COLO829 (cell line): Measurements from ENCODE around the gene STX8.
"Not testable (repeated sequence)": the region's sequence is repeated elsewhere in the genome, so short reads cannot be mapped to it uniquely, and the experiment has no call there.

Source experiments
- DNase-seq: peaks from one replicate; pipeline ENCODE4 v3.0.0; 2012; ENCODE audit warnings: low spot score

Gene STX8

DNA sequence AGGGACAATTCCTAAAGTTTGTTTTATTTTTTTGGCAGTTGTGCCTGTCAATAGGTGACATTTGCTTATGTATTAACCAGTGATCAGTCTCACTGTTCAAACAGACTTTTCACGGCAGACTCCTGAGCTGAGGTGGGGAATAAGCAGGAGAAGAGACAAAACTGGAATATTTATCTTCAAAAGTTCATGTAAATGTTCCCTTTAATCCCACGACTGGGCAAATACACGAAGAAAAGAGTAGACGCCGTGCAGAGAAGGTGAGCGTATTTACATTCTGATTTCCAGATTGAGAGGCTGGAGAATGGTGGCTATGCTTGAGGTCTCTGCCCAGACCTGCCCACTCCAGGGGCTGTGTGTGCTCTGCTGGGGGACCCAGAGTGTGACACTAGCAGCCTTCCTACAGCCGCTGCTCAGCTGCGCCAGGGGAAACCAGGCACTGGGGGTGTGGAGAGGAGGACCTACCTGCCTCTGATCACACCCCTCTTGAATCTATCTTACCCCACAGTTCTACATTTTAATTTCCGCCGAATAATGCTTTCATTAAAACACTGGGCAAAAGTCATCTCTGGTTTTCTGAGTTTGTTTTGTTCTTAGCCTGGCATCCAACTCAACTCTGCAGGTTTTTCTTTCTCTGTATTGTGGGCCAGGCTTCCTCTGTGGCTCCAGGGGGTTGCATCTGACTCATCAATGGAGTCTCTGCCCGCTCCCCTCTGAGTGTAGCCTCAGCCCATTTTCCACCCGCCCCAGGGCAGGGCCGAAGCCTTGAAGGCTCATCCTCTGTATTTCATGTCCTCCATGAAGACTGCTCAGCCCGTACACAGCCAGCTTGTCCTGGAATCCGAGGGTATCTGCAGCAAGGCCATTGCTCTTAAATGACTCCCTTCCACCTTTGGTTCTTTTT, 317.3 kb downstream of the STX8 start:
- peak; percentile 36 for DNase-seq

DNA sequence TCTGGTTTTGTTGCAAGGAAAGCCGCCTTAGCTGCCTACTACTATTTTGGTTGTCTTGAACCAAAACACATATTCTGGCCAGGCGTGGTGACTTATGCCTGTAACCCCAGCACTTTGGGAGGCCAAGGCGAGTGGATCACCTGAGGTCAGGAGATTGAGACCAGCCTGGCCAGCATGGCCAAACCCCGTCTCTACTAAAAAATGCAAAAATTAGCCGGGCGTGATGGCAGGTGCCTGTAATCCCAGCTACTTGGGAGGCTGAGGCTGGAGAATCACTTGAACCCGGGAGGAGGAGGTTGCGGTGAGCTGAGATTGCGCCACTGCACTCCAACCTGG, 318.0 kb downstream of the STX8 start:
- not testable (repeated sequence) for DNase-seq

DNA sequence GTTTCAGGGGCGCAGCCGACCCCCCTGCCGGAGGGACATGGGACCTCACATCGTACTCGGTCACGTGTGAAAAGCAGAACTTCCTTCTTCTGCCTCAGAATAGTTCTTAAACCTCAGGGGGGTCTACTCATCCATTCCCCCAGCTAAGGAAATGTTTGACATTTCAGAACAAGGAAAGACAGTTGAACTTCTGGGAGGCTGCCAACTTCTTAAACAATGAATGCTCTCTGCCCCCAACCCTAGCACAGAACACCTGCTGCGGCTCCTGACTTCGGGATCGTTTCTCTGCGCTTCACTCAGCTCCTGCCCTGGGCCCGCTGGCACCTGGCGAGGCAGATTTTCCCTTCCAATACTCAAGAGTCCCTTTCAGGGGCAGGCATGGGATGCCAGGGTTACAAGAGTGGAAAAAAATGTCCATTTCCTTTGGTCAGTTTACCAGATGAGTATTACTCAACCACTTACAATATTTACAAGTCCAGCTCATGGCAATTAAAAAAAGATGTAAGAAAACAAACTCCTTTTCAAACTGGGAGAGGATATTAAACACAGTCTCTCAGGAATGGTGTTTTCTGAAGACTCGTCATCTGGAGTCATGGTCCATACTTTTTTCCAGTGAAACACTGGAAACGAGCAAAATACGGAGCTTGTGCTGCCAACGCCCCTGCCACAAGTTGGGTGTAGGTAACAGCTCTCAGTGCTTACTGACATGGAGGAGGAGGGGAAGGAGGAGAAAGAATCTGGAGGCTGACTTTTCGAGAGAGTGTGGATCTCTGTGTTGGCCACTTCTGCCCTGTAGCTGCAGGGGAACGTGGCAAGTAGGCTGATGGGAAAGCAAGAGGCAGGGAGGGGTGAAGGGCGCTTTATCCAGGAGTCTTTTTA, 318.6 kb downstream of the STX8 start:
- no peak for DNase-seq

- DNase-seq = no peak
Measured at GRCh38 chr17:9256361-9256750, 319.3 kb downstream of the STX8 start.

DNA sequence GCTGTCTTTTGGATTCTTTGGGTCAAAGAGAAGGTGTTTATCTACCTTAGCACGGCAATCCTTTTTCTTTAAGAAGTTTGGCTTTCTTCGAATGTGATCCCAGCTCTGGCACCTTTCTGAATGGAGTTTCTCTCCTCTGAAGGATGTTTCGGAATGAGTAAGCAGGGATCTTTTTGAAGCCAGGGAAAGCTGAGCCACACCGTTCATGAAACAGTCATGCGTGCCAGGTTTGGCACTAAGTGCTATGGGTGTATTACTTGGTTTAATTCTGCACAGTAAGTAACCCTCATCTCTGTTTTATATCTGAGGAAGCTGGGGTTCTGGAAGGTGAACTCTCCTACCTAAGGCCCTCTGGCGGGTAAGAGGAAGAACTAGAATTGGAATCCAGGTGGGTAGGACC, 319.8 kb downstream of the STX8 start:
- DNase-seq = no peak

GRCh38 chr17:9254841-9255240, 320.8 kb downstream of the STX8 start:
- no peak for DNase-seq

GRCh38 chr17:9253308-9253707, 322.3 kb downstream of the STX8 start:
- DNase-seq = no peak

DNA sequence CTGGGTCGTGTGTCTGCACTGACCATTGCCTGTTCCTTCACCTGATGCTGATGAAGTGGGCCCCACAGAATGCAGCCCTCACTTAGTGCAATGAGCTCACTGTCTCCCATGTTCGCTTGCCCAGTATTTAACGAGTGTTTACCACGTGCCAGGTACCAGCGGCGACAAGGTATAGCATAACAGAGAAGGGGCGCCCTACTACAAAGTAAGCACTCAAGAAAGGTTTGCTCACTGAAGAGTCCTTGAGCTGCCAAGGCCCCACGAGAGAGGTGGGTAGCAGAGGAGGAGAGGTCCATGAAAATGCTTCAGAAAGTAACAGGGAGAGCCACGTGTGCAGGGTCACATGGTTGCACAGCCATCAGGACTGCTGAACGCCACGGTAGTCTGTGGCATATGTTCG, 324.3 kb downstream of the STX8 start:
- no peak for DNase-seq

DNA sequence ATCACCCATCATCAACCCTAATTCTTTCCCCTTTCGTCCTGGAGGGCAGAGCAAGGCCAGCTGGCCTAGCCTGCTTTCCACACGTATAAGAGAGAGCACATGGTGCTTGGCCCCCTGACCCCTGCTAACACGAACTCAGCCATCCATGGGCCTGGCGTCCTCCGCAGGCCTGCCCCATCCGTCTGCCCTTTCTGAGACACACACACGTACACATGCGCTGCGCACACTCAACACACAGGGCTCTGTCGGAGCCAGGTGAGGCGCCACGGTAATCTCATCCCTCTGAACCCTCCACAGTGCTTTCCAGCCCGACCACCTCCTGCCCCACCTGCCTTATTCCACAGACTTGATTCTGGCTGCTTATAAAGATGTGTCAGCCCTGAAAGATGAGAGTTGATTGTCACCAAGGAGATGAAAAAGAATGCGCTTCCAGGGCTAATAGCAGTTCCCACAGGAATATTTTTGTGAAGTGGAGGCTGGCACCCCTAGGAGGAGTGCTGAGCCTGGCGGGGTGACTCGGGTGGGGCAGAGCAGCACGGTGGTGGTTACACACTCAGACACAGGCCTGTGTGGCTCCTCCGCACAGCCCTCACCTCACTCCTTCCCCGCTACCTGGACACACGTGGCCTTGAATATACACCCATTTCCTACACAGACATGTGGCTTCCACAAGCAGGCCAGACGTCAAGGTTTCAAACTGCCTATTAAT, 326.2 kb downstream of the STX8 start:
- DNase-seq = no peak

DNA sequence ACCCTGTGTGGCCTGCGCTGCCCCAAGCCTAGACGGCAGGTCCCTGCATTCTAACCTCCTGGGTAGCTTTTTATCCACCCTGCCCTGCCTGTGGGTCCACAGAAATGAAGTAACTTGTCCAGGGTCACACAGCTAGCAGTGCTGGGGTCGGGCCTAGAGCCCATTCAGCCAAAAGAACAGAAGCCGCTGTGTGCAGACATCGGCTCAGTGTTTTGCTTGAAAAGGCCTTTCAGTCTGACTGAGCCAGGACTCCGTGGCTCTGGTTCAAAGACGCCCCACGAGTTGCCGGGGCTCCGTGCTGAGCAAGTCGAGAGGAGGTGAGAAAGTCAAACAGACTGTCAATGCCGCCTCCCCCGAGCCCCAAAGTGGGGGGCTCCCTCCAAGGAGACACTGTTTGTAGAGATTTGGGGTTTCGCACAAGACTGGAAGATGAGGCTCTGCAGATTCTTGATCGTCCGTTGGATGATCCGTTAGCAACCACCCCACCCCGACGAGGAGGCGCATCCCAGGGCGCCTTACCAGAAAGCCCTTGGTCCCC, 328.1 kb downstream of the STX8 start:
- DNase-seq = no peak

DNA sequence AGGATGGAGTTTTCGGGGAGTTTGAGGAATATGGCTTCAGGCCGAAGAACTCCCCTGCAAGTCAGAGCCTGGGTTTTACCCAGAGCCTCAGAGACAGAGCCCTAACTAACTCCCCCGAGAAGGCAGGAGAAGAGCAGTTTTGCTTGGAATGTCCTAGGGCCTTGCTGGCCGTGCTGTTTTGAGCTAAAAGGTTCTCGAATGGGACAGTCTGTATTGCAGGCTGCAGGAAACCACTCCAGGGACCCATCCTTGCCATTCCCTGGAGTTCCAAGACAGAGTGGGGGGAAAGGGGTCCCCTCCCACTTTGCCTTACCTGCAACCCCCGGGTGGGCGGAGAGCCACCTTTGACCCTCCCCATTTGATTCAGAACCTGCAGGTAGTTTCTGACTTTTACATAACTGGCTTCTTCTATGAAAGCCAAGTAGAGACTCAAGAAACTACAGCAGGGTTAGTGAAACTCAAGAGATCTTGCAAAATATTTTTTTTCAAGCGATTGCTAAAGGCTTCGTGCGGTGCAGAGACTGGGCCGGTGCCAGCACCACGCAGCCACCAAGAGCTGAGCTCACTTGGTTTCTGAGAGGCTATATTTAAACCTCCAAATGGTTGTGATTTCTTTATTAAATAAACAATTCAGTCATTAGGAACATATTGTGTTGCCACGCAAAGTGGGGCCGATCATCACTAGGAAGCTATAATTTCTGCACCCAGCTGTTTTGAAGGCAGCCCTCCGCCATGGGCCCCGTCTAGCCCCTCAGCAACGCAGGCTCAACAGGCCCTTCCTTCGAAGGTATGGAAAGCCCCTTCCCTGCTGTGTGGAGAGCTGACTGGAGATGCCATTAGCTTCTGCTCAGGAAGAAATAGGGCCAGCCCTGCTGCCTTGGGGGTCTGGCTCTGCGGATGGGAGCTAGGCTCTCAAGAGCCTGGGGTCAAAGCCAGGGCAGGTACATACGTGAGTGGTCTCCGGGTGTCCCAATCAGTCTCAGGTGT, 331.3 kb downstream of the STX8 start:
- no peak for DNase-seq

- DNase-seq = no peak
Measured at GRCh38 chr17:9242983-9243382, 332.6 kb downstream of the STX8 start.

GRCh38 chr17:9242497-9242881, 333.1 kb downstream of the STX8 start:
- no peak for DNase-seq

DNA sequence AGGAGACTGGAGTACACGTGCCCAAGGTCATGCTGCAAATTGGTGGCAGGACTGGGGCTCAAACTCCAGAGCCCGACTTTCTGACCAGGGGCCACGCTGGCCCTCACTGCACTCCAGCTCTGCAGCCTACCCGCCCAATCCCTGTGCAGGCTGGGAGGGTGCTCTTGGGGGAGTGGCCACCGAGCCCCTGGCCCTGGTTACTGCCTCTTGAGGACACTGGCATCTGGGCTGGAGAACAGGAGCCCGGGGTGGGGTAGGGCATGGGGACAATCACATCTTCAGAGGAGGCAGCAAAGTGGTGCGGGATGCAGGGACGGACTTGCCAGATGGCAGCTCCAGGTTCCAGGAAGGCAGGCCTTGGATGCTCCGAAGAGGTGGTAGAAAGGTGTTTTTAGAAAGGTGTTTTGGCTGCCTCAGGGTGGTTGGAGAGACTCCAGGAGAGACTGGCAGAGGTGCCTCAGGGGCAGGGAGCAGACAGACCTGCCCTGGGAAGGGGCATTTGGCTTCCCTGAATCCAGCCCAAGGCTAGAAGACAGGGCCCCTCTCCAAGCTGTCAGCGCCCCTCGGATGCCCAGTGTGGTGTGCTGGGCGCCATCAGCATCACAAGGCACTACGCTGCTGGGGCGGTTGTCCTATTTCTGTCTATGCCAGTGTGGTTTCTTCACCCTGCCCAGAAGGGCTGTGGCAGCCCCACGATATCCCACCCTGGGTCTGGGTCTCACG, 333.7 kb downstream of the STX8 start:
- no peak for DNase-seq

- DNase-seq = no peak
Measured at GRCh38 chr17:9241371-9241712, 334.3 kb downstream of the STX8 start.

- DNase-seq = no peak
Measured at GRCh38 chr17:9240659-9241370, 334.8 kb downstream of the STX8 start.

- peak; percentile 66 for DNase-seq
Measured at GRCh38 chr17:9239793-9240658, 335.6 kb downstream of the STX8 start.

GRCh38 chr17:9239246-9239792, 336.3 kb downstream of the STX8 start:
- DNase-seq = no peak
